ENCODE data around the gene ERG. TPM values are rescaled to one million over a fixed set of nuclear protein-coding genes. Genes with fewer than 3 reads are reported as not detected.

The ERG gene
- total and polyA plus RNA-seq, 2 donors from 2014 or later, result 6.6 to 29.6 TPM

DNA sequence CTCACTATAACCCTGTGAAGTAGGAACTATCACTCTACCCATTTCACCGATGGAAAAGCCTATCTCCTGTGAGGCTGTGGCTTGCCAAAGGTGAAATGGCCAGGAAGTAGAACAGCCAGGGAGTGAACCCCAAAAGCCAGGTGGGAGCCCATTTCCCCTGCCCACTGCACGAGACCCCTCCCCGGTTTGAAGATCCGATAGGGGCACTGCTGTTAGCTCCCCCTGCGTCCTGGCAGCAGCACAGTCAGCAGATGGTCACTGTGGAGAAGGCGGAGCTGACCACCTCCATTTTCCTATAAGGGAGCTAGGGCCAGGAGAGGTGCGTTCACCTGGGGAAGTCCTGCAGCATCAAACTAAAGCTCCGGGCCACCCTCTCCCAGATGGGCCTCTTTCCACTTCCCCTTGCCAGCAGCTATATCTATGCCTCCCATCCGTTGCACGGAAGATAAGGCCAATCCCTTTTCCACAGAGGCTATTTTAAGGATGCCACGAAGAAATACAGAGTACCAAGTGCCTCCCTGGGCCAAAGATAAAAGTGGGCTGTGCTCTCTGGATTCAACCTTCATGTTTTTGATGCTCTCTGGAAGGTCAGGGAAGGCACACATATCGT, 7.8 kb downstream of the ERG start:
- no peaks in the 10 kb centered on the region for H3K9me3 ChIP-seq (ENCODE audit: control insufficient read depth in 2 of 3, insufficient read depth in 1 of 3, low read length in 3 of 3)
- intact Hi-C loops (cut with DNase I), result no loop called here
- DNase-seq (no peak), FAIRE-seq (no peak)
- no peaks in the 10 kb centered on the region for H3K27me3 ChIP-seq (ENCODE audit: control insufficient read depth, insufficient read depth, low read length)
- H3K27ac ChIP-seq (ENCODE audit: low read depth in 2 of 2, low read length in 2 of 2), result no peak overlapping the region
- H3K4me3 ChIP-seq (ENCODE audit: low read length in 3 of 3), result no peak overlapping the region
- H3K4me1 ChIP-seq (ENCODE audit: control insufficient read depth in 2 of 3, insufficient read depth in 2 of 3, low read depth in 1 of 3, low read length in 3 of 3), result peaks cover 0 to 11% (median 0%) of the 10 kb centered on the region in 3 donors
- no peaks in the 10 kb centered on the region for H3K36me3 ChIP-seq (ENCODE audit: control insufficient read depth in 2 of 3, insufficient read depth in 3 of 3, low read length in 3 of 3)
- TF ChIP-seq, protein P1, sequence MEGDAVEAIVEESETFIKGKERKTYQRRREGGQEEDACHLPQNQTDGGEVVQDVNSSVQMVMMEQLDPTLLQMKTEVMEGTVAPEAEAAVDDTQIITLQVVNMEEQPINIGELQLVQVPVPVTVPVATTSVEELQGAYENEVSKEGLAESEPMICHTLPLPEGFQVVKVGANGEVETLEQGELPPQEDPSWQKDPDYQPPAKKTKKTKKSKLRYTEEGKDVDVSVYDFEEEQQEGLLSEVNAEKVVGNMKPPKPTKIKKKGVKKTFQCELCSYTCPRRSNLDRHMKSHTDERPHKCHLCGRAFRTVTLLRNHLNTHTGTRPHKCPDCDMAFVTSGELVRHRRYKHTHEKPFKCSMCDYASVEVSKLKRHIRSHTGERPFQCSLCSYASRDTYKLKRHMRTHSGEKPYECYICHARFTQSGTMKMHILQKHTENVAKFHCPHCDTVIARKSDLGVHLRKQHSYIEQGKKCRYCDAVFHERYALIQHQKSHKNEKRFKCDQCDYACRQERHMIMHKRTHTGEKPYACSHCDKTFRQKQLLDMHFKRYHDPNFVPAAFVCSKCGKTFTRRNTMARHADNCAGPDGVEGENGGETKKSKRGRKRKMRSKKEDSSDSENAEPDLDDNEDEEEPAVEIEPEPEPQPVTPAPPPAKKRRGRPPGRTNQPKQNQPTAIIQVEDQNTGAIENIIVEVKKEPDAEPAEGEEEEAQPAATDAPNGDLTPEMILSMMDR (IDR thresholded peaks at IDR 0.05; ENCODE audit: borderline replicate concordance, extremely low read depth, insufficient read depth), result no peak
- no peak overlapping the region for H3K9ac ChIP-seq (ENCODE audit: low read length in 3 of 3)

DNA sequence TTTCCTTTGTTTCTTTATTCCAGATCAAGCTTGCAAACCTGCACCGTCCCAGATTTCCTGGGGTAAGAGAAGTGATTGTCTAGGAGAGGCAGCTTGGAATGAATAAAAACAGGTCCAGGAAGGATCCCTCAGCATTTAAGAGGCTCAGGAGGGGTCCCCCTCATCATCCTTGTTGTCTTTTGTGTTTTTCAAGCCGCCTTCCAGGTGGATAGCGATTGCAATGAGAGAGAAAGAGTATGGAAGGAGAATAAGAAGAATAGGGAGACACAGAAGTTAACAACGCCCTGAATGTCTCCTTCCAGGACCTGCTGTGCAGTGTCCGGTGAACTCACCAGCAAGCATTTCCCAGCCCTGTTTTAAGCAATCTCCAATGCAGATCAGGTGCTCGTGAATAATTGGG, 8.5 kb downstream of the ERG start:
- no peak overlapping the region for H3K9ac ChIP-seq (ENCODE audit: low read length in 3 of 3)
- H3K27me3 ChIP-seq (ENCODE audit: control insufficient read depth, insufficient read depth, low read length), result no peaks in the 10 kb centered on the region
- H3K27ac ChIP-seq (ENCODE audit: low read depth in 2 of 2, low read length in 2 of 2), result peak overlapping the region in 1 of 2 donors; percentile 2
- peaks cover 0 to 9% (median 0%) of the 10 kb centered on the region in 3 donors for H3K4me1 ChIP-seq (ENCODE audit: control insufficient read depth in 2 of 3, insufficient read depth in 2 of 3, low read depth in 1 of 3, low read length in 3 of 3)
- no peaks in the 10 kb centered on the region for H3K9me3 ChIP-seq (ENCODE audit: control insufficient read depth in 2 of 3, insufficient read depth in 1 of 3, low read length in 3 of 3)
- H3K36me3 ChIP-seq (ENCODE audit: control insufficient read depth in 2 of 3, insufficient read depth in 3 of 3, low read length in 3 of 3), result no peaks in the 10 kb centered on the region
- FAIRE-seq (no peak), DNase-seq (no peak)
- no peak overlapping the region for H3K4me3 ChIP-seq (ENCODE audit: low read length in 3 of 3)
- TF ChIP-seq, protein P1 (IDR thresholded peaks at IDR 0.05; ENCODE audit: borderline replicate concordance, extremely low read depth, insufficient read depth), result no peak
- intact Hi-C loops (cut with DNase I), result no loop called here

DNA sequence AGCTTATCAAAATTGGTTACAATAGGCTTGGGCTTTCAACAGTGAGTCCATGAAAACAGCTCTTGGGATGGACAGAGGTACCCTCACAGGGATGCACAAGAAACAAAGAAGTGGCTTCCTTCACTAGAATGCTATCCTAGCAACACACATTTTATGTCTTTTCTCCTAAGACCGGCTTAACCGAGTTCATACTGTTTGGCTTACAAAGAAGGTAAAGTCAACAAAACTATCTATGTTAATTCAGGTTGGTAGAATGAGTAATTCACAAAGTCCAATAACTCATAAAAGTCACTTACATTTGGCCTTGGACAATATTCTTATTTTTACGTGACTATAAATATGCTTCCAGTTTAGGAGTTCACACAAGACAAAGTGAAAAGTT, 9.0 kb downstream of the ERG start:
- no peak overlapping the region for H3K9ac ChIP-seq (ENCODE audit: low read length in 3 of 3)
- no peak overlapping the region for H3K27ac ChIP-seq (ENCODE audit: low read depth in 2 of 2, low read length in 2 of 2)
- TF ChIP-seq, protein P1 (IDR thresholded peaks at IDR 0.05; ENCODE audit: borderline replicate concordance, extremely low read depth, insufficient read depth), result no peak
- H3K9me3 ChIP-seq (ENCODE audit: control insufficient read depth in 2 of 3, insufficient read depth in 1 of 3, low read length in 3 of 3), result no peaks in the 10 kb centered on the region
- H3K4me3 ChIP-seq (ENCODE audit: low read length in 3 of 3), result no peak overlapping the region
- peaks cover 0 to 7% (median 0%) of the 10 kb centered on the region in 3 donors for H3K4me1 ChIP-seq (ENCODE audit: control insufficient read depth in 2 of 3, insufficient read depth in 2 of 3, low read depth in 1 of 3, low read length in 3 of 3)
- FAIRE-seq (no peak), DNase-seq (no peak)
- intact Hi-C loops (cut with DNase I), result no loop called here
- no peaks in the 10 kb centered on the region for H3K36me3 ChIP-seq (ENCODE audit: control insufficient read depth in 2 of 3, insufficient read depth in 3 of 3, low read length in 3 of 3)
- no peaks in the 10 kb centered on the region for H3K27me3 ChIP-seq (ENCODE audit: control insufficient read depth, insufficient read depth, low read length)
